NCI-H2029 (cell line): ENCODE results near the gene CAMK4.

ENCODE experiments used
- DNase-seq: peaks from one replicate; lab custom pipeline; 2025; lab: John Stamatoyannopoulos, UW

The CAMK4 gene

DNA sequence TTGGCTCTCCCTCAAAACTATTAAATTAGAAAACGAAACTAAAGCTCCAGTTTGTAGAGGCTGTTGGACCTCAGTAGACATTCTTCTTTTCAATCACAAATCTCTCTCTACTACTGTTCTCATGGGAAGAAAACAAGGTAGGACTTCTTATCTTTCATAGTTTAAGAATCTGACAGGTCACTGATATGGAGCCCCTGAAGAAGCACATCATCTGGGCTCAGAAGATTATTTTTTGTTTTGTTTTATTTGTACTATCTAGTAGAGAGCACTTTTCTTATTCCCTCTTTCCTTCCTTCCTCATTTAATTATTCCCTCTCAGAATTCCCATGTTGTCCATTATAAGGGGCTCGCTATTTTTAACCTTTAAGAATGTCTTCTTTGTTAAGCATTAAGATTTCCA lies 261.9 kb downstream of the CAMK4 start:
- no peak for DNase-seq

DNA sequence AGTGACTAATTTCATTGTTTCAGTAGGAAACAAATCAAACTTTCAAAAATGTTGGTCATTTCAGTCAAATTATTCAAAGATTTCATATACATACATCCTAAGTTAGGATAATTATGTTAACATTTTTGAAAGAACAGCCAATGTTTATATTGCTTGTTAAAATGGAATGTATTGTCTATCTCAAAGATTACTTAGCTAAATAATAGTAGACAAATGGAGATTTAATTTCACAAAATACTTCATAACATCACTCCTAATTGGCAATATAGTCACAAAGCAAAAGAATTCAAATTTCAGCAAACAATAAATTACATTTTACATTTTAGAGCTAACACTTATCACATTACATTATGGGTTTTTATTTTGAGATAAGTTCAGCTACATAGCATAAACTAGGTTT lies 262.7 kb downstream of the CAMK4 start:
- no peak for DNase-seq

DNA sequence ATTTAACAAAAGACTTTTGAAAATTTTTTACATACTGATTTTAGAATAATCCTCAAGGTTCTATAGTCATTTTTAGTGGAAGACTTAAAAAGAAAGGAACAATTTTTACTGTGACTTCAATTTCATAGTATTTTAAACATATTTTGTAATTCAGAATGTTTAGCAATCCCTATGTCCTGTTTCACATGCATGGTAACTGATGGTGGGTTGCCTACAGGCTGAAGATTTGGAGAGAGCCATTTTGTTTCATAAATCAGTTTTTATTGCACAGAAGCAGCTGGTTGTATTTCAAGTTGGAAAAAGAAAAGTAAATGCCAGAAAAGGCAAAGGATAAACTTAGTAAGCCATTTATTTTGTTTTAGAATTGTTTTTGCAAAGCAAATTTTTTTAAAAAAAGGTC lies 264.2 kb downstream of the CAMK4 start:
- no peak for DNase-seq

DNA sequence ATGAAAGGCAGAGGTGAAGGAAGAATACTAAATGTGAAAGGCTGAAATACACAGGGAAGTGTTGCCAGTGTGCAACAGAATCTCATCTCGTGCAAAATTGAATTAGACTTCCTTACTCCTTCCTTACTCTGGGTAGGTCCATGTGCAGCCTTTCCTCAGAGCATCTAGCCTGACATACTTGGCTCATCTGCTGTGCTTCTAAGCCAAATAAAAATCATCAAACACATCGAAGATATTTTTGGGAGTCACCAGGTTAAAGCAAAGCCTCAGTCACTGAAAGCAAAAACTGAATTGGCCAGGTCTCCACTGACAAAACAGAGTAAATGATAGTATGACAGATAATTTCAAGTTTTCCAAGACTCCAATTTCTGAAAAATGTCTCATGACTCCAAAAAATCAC lies 268.8 kb downstream of the CAMK4 start:
- no peak for DNase-seq

DNA sequence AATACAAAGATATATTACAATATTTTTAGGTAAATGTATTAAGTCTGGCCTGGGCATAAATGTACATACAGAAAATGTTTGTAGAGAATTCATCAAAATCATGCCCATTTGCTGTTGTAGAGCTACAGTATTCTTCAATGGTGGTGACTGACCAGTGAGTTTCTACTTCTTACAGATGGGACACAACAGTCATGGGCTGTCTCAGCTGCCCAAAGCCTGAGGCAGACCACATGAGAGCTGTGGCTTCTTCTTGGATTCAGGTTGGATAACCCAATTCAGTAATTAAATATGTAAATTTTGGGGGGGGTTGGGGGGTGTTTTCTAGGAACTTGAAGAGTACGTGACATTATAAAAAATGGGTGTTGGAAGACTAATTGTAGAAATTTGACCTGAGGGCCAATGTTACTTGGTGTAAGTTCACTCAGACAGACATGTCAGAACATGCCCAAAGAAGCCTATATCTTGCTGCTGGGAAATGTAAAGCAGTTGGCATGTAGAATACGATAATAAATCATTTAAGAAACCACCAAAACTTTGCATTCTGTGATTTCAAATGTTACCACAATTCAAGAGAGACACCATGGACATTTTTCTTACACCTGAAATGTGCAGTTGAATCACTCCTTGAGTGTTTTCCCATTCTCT lies 270.3 kb downstream of the CAMK4 start:
- no peak for DNase-seq

DNA sequence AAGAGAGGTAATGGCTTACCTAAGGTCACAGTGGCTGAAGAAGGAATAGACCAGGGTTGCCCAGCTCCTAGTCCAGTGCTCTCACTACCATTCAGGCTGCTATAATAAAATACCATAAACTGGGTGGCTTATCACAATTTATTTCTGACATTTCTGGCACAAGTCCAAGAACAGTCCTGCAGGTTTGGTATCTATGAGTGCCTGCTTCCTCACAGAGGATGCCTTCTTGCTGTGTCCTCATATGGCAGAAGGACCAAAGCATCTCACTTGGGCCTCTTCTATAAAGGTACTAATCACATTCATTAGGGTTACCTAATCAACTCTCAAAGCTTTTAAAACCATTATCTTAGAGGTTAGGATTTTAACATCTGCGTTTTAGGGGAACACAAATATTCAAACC lies 271.0 kb downstream of the CAMK4 start:
- DNase-seq, result no peak

DNA sequence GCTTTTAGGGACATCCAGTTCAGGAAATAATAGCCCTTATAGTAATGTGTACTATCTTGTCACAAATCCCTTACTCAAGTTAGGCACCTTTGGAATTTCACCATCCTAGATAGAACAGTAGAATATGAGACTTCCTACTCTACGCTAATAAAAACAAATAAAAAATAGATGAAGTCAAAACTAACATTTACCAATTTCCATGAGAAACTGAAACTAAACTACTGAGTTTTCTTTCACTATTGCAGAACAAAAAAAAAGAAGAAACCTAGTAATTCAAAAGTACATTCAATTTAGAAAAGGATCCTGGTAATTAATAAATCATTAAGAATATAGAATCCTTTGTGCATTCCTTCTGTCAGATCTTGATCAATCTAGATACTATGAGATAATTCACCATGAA lies 274.2 kb downstream of the CAMK4 start:
- no peak for DNase-seq

DNA sequence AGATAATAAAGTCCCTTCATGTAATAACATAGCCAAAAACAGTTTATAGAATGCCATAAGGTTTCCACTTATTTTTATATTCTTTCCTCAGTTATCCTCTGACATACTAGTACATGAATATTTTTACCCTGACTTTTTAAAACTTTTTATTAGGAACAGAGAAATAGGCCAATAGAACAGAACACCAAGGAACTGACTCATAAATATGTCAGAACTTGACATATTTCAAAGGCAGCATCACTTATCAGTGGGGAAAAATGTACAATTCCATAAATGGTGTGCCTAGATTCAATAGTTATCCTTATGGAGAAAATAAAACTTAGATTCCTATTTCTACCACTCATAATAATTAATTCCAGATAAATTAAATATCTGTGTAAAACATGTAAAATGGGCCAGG lies 278.8 kb downstream of the CAMK4 start:
- DNase-seq, result no peak

DNA sequence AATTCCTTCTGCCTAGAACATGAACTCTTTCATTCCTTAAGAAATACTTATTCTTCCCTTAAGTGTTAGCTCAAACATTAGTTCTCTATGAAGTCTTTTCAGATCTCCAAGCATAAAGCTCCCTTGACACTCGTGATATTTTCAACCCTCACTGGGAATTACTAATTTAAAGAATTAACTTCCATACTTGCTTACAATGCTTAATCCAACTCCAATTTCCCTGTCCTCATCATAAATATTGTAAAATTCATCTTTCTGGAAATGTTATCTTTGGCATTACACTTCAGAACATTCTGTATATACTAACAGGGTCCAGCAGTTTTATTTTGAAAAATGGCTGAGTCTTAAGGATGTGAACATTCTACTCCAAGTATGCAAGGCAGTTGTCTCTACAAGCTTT lies 280.9 kb downstream of the CAMK4 start:
- no peak for DNase-seq

DNA sequence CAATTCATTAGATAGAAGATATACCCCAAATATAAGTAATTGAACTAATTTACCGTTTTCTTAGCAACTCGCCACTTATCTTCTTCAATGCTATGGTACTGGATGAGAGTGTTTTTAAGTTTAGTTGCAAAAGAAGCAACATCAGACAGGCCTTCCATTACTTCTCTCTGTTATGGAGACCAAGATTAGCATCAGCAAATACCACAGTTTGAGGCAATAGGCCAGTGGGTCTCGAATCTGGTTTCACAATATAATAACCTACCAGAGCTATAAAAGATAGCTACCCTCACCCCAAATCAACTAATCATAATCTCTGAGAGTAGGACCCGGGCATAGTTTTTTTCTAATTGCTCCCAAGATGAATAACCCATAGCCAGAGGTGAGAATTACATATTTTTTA lies 283.1 kb downstream of the CAMK4 start:
- no peak for DNase-seq

DNA sequence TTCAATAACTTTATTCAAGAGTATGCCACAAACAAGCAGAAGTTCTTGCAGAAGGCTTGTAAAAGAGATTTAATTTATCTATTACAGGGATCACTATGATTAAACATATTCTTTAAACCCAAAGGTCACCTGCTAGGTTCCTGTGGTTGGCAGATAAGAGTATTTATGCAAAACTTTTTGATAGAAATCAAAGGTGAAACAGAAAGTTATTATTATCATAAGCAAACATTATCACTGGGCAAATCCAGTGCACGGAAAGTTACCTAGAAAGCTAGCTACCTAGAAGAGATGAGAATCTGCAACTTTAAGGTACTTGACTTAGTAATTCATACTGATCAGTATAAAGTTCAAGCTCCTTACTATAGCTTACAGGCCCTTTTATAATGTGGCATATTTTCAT lies 284.9 kb downstream of the CAMK4 start:
- DNase-seq, result no peak

DNA sequence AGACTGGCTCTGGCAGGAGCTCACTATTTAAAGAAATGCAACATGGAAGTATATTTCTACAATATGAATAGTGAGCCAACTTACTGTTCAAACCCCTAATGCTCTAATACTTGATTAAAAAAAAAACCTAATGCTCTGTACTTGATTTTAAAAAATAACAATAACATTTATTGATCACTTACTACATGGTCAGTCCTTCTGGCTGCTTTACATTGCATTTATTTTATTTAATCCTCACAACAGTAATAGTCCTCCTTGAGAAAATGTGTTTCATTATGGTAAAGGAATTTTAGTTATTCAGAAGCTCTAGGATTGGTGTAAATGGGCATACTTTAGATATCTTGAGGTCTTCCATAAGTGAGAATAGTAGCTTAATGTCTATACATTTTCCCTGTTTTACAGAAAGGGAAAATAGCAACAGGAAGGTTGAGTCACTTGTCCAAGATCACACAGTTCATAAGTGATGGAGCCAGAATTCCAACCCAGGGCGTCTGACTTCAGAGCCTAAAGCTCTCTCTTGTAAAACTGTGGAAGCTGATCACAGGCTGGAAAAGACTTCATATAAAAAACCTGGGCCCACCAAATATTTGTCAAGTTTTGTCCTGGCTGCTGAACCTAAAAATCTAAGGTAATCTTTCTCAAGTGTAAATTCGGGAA lies 287.1 kb downstream of the CAMK4 start:
- DNase-seq, result no peak

DNA sequence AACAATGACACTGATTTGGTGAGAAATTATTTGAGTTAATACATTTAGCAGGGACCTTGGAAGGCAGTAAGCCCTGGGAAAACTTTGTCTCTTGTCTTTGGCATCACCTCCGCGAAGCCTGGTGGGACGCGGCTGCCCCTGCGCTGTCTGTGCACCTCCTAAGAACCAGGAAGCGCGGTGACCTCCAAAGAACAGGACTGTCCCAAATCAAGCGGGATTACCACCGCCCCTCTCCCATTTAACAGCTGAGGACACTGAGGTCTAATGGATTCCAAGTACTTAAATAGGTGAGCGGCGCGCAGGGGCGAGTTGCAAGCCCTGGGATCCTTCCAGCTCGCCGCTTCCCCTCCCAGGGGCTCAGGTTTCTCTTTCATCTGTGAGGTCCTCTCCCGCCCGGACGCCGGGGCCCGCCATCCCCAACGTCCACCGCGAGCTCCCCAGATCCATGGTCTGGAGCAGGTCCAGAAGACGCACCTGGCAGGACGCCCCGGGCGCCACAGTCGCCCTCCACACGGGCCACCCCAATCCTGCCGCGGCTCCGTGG lies 287.7 kb downstream of the CAMK4 start:
- peak; percentile 61 for DNase-seq

DNA sequence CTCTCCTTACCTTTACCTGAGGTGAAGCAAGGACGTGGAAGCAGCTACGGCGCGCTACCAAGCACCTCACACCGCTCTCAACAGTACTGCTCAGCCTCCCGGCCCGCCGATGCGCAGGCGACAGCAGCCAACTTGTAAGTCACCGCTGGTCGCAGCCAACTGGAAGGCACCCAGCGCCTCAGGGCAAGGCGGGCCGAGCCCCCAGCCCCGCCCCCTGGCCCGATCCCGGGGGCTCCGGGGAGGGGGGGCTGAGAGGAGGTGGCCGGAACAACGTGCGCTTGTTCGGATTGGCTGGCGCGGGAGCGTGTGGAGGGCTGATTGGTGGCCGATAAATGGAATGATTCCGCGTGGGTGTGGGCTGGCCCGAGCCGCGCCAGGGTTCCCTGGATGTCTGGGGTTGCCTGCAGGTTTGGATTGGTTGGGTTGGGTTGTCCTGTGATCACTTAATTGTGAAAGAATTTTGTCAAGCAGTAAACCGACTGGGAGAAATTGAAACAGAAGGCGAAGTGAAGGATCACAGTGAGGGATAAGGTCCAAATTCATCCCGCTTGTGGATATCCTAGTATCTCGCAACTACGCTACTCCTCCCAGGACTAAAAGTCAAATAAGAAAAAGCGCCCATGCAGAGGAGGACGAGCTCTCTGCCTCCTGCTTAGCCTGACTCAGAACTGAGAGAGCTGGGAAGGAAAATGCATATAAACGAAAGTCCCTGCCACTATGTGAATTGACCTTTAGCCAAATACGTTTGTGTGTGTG lies 288.4 kb downstream of the CAMK4 start, which contains the start of gene STARD4:
Gene STARD4, minus strand, starts transcription at position 161 of the 756 bp plus-strand sequence. CDS start 5,102 bp downstream, outside the sequence.
- DNase-seq, result peak; percentile 91

DNA sequence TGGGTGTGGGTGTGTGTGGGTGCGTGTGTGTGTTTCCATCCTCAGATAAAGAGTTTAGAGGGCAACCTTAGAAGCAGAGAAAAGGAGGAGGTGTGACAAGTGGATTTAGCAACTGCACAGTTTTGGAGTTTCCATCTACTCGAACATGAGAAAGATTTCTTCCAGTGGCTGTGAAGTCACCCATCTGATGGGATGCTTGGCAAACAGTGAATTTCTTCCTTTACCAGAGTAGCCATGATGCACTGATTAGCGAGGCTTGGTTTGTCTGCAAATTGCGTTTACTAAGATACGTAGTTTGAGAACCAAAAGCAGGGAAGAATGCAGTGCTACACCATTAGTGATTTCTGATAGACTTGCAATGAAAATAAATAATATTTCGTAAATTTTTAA lies 288.9 kb downstream of the CAMK4 start:
- DNase-seq, result no peak

DNA sequence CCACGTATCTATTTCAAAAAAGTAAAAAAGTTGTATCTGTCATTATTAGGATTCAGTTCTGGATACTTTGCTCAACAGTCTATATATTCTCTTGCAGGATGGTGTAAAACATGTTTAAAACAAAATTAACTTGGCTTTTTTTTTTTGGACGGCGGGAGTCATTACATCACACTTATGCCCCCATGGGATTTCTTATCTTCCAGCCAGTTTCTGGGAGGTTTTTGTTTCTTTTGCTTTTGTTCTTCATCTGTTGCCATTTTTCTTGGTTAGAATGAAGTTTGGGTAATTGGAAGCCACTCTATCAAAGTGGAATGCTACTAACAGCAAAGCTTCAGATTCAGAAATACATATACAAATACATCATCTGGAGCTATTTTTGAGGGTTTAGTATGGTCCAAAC lies 289.9 kb downstream of the CAMK4 start:
- DNase-seq, result no peak

DNA sequence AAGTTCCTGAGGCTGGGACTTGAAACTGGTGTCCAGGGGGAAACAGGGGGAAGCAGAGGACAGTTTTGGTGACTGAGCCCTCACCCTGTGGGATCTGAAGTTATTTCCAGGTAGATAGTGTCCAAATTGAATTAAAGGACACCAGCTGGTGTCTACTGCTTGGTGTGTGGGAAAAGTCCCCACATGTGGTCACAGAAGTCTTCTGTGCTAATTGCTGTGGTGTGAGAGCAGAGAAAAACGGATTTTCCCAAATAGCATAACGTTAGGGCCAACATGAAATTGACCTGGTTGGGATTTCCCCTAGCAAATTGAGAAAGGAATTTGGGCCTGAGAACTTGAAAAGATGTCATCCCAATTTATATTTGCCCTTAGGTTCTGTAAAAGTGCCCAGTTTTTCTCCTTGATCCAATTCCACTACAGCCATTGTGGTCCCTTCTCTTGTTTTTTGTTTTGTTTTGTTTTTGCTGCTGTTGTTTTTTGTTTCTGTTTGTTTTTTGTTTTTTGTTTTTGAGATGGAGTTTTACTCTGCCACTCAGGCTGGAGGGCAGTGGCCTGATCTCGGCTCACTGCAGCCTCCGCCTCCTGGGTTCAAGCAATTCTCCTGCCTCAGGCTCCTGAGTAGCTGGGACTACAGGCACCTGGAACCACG lies 293.8 kb downstream of the CAMK4 start:
- DNase-seq, result no peak

DNA sequence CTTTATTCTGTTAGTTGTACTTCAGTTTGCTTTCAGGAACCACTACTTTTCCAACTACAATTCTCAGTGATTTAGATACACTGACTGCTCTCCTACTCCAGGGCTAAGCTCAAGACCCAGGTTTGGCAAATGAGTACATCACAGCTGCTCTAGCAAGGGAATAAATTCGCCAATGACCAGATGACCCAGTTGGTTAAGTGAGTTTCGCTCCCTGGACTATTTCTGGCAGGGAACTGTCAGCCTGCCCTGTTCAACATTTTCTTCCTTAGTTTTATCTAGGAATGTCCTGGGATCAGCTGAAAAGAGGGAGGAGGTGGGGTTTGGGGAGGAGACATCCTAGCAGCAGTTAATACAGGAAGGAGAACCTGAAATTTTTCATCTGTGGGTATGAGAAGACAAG lies 294.6 kb downstream of the CAMK4 start:
- DNase-seq, result no peak

DNA sequence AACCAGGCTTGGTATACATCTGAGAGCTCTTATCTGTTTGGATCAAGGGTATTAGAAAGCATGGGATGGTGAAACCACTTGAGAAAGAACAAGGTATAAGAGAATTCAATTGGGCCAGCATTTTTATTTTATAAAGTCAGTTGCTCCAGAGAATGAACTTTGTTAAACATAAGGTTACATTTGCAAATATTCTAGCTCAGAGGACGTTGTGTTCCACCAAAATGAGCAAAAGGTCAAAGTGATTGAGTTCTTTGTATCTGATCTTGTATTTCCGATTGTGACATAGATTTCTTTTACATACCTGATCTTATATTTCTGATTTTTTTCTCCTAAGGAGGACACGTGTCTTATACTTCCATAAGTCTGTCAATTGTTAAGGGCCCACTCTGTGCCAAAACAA lies 296.7 kb downstream of the CAMK4 start:
- DNase-seq, result no peak

DNA sequence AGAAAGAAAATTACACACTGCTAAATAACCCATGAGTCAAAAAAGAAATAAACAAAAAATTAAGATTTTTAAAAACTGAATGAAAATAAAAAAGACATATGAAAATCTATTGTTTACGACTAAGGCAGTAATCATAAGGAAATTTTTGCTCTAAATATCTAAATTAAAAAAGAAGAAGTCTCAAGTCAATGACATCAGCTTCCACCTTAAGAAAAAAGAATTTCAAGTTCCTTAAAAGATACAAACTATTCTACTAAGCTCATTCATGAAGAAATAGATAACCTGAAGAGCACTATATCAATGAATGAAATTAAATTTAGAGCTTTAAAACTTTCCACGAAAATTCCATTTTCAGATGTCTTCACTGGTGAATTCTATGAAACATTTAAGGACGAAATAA lies 303.9 kb downstream of the CAMK4 start:
- DNase-seq, result no peak

DNA sequence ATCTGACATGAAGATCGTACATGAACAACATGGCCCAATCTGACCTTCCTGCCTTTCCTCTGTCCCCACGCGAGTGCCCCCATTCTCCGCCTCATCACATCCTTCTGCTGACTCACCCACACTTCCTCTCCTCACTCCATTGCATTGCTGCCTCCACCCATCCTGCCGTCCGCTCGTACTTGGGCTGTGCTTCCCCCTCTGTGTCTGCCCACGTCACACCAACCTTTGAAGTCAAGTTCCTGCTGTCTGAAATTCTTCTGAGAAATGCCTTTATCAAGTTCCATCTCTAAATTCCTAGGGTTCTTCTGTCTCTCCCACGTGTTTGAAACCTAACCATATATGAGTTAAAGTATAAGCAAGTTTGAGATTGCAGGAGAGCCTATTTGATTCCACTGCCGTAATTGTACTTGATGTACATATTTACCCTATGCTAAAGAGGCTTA lies 306.1 kb downstream of the CAMK4 start:
- no peak for DNase-seq

DNA sequence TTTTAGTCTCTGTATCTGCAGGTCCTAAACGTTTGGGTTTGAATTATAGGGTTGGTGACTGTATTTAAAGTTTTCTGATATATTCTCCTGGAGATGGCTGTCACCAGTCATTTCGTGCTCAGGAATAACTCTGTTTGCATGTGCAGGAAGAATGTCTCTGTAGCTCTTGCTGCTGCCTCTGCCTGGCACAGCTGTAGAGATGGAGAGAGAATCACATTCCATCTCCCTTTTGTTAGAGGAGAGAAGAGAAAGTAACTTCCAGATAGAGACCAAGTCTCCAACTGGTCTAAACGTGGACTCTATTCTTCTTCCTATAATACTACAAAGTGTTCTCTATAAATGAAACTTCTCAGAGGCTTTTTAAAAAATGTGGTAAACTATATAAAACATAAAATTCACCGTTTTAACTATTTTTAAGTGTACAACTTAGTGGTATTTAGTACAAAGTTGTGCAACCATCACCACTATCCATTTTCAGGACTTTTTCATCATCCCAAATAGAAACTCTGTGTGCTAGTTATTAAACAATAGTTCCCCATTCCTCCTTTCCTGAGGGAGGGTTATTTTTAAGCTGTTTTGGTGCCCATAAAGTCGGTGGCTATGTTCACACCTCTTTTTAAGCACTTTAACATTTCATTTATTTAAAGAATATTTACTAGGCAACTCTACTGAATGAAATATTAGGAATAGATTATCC lies 308.9 kb downstream of the CAMK4 start:
- no peak for DNase-seq
